ENCODE data around the gene IGF2BP3.

DNA sequence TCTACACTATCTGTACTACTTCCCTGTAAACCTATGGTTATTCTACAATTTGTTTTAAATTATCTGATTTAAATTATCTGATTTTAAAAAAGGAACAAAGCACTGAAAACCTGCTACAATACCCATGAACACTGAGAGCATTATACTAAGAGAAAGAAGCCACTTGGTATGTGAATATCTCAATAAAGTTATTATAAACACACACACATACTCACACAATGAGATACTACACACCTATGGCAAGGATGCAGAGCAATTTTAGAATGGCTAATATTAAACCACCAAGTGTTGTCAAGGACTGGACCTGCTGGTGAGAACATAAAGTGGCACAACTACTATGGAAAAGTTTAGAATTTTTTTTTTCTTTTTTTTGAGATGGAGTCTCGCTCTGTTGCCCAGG lies 82.7 kb downstream of the IGF2BP3 start:
- TF ChIP-seq BACH2 (CRISPR knock-in tag; IDR thresholded peaks at IDR 0.05; ENCODE audit: borderline replicate concordance) (no peak), TOX (CRISPR knock-in tag; IDR thresholded peaks at IDR 0.05; ENCODE audit: borderline replicate concordance) (no peak), ISL1 (CRISPR knock-in tag; IDR thresholded peaks at IDR 0.05) (no peak), POU6F1 (CRISPR knock-in tag; IDR thresholded peaks at IDR 0.05; ENCODE audit: borderline replicate concordance, low read depth) (no peak), ZFP30 (CRISPR knock-in tag; IDR thresholded peaks at IDR 0.05) (no peak), PPARA (CRISPR knock-in tag; IDR thresholded peaks at IDR 0.05; ENCODE audit: borderline replicate concordance) (no peak), ZC3H10 (CRISPR knock-in tag; IDR thresholded peaks at IDR 0.05) (no peak), PATZ1 (CRISPR knock-in tag; IDR thresholded peaks at IDR 0.05; ENCODE audit: borderline replicate concordance) (no peak), OSR1 (CRISPR knock-in tag; IDR thresholded peaks at IDR 0.05) (no peak)
- TF ChIP-seq, protein P1, sequence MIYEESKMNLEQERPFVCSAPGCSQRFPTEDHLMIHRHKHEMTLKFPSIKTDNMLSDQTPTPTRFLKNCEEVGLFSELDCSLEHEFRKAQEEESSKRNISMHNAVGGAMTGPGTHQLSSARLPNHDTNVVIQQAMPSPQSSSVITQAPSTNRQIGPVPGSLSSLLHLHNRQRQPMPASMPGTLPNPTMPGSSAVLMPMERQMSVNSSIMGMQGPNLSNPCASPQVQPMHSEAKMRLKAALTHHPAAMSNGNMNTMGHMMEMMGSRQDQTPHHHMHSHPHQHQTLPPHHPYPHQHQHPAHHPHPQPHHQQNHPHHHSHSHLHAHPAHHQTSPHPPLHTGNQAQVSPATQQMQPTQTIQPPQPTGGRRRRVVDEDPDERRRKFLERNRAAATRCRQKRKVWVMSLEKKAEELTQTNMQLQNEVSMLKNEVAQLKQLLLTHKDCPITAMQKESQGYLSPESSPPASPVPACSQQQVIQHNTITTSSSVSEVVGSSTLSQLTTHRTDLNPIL (CRISPR knock-in tag; IDR thresholded peaks at IDR 0.05; ENCODE audit: low read depth), result no peak

Data from SK-N-SH treated with all-trans-retinoic acid at 6 μM for 48 hours (cell line).